ENCODE measurements around the gene MYBPHL.
A peak's percentile ranks its signal among the peaks of the same experiment; 100 is the strongest.

MYBPHL gene

GRCh38 chr1:109250454-109251276 is 56.1 kb downstream of the MYBPHL start:
- peak; percentile 31 for DNase-seq

- peak; percentile 55 for DNase-seq
These were observed 57.0 kb downstream of the MYBPHL start for GRCh38 chr1:109249654-109250401.

GRCh38 chr1:109248797-109249629 is 57.8 kb downstream of the MYBPHL start, which contains the start of gene CELSR2:
TSS of gene CELSR2 (plus strand) at chr1:109249539. CDS start at chr1:109250080, 541 bp downstream.
- DNase-seq = peak; percentile 82

GRCh38 chr1:109248444-109248796 is 58.4 kb downstream of the MYBPHL start:
- DNase-seq = no peak

GRCh38 chr1:109247401-109248365 is 59.1 kb downstream of the MYBPHL start:
- peak; percentile 29 for DNase-seq

GRCh38 chr1:109246141-109246551 is 60.7 kb downstream of the MYBPHL start:
- peak; percentile 33 for DNase-seq

- no peak for DNase-seq
These were observed 62.8 kb downstream of the MYBPHL start for GRCh38 chr1:109243860-109244552.

GRCh38 chr1:109243221-109243620 is 63.6 kb downstream of the MYBPHL start:
- peak; percentile 47 for DNase-seq

GRCh38 chr1:109242387-109242786 is 64.4 kb downstream of the MYBPHL start:
- DNase-seq = peak; percentile 54

Data from islet precursor cell (in vitro differentiated cells).